AG09319 (cell line): ENCODE data around the gene NUB1.

Experiments used
- DNase-seq: peaks from one replicate; pipeline ENCODE4 v3.0.0-alpha.2; 2010; ENCODE audit warnings: low read depth; ENCODE audit errors: extremely low read depth
- CTCF ChIP-seq: IDR thresholded peaks from 2 replicates; pipeline ENCODE4 v1.5.1; 2011; ENCODE audit warnings: low read depth, mild to moderate bottlenecking, inconsistent platforms, low read length, moderate library complexity

Gene NUB1

DNA sequence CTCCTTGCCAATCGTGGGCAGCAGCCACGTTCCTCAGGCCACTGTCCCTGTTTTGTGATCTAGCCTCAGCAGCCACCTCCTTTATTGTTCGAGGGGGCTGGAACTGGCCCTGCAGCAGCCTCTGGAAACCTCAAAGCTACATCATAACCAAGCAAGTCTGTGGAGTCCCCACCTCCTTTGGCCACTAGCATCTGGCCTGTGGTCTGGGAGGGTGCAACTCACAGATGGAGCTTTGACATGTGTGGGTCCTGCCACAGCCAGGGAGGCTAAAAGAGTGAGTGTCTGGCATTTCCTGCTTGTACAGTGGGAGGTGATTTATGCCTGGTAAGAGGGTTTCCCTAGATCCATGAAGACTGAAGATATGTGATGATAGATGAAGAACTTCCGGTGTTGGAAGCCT lies 32.3 kb upstream of the NUB1 start:
- no peak for DNase-seq
- no peak for TF ChIP-seq CTCF

- no peak for DNase-seq
- TF ChIP-seq CTCF = peak; percentile 28
Observed at GRCh38 chr7:151310578-151310977, 31.0 kb upstream of the NUB1 start.

DNA sequence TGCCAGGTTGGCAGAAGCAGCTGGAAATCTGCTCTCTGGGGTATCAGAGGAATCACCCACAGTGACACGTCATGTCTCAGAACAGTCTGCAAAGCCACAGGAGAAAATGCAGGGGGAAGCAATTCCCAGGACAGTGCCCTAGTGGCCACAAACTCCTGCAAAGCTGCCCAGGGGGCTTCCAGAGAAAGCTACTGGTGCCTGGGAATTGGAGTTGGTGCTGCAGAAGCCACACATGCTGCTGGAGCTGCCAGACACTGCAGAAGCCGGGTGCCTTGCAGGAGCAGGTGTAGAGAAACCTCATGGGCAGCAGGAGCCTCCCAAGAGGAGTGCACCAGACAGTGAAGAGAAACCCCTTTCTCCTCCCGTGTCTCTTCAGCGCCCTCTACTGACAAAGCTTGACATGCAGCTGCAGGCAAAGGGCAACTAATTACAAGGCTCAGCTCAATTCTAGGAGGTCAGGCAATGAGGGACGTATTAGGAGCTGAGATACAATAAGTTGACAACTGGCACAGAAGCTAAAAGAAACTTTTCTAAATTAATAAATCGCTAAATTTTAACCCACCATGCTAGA lies 30.2 kb upstream of the NUB1 start:
- no peak for DNase-seq
- peak; percentile 11; the same call in 1 of the 2 replicates for TF ChIP-seq CTCF

DNA sequence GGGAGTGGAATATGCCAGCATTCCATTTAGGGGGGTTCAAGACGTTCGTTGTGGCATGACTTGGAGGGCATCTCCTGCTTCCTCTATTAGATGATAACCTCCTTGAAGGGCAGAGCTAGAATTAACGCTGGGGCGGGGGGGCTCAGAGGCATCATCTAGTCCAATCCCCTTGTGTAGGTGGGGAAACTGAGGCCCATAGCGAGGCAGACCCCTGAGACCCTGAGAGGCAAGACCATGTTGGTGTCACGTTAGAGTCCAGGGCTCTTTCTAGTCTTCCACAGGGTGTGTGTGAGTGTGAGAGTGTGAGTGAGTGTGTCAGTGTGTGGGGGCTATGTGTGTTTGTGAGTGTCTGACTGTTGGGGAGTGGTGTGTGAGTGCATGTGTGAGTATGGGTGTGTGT lies 29.3 kb upstream of the NUB1 start:
- no peak for TF ChIP-seq CTCF
- no peak for DNase-seq

DNA sequence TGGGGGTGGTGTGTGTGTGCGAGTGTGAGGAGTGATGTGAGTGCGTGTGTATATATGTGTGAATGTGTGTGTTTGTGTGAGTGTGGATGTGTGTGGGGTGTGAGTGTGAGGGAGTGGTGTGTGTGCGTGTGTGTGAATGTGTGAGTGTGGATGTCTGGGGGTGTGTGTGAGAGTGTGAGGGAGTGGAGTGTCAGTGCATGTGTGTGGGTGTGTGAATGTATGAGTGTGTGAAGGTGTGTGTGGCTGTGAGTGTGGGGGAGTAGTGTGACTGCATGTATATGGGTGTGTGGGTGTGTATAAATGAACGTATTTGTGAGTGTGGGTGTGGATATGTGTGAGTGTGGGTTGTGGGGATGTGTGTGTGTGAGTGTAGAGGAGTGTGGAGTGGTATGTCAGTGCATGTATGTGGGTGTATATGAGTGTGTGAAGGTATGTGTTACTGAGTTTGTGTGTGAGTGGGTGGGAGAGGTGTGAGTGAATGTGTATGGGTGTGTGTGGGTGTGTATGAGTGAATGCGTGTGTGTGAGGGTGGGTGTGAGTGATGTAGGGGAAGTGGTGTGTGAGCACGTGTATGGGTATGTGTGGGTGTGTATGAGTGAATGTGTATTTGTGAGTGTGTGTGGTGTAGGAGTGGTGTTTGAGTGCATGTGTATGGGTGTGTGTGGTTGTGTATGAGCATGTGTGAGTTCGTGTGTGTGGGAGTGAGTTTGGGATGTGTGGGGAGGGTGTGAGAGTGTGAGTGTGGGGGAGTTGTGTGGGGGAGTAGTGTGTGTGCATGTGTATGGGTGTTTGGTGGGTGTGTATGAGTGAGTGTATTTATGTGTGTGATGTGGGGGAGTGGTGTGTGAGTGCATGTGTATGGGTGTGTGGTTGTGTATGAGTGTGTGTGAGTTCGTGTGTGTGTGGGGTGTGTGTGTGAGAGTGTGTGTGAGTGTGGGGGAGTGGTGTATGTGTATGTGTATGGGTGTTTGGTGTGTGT lies 28.5 kb upstream of the NUB1 start:
- TF ChIP-seq CTCF = no peak
- no peak for DNase-seq

DNA sequence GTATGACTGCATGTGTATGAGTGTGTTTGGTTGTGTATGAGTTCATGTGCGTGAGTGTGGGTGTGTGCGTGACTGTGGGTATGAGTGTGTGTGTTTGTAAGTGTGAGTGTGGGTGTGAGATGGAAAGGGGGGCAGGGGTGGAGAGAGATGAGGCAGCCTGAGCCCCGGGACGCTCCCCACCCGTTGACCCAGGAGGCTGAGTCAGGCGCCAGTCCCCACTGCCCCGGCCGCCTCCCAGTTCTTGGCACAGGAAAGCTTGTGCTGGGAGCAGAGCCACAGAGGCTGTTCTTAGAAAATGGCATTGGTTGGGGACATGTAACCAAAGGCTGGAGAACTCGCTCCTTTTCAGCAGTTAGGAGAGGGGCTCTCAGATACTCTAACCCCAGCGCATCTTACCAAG lies 27.8 kb upstream of the NUB1 start:
- no peak for TF ChIP-seq CTCF
- DNase-seq = no peak

DNA sequence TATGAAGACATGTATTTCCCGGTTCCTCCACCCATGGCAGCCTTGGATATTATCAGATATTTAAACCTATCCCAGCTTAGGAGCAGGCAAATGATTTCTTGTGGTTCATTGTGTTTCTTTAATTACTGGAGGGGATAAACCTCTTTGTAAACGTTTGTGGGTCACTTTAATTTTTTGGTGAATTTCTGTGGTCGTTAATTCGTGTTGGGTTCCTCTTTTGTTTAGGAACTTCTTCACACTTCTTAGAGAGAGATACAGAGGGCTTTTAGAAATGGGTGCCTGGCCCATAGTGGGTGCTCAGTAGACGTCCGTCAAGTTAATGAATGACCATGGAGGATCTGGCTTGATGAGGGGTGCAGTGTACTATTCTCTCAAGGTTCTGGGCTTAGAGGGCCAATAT lies 27.2 kb upstream of the NUB1 start:
- no peak for DNase-seq
- TF ChIP-seq CTCF = no peak
